ENCODE measurements around the gene CERK.
"Not testable (repeated sequence)": the region's sequence is repeated elsewhere in the genome, so short reads cannot be mapped to it uniquely, and the experiment has no call there.

CERK gene

GRCh38 chr22:46737976-46738646 lies at the start of gene CERK:
Gene CERK, minus strand, starts transcription at chr22:46738252. Its CDS starts 104 bp downstream, at chr22:46738148.
- peak; percentile 39 to 45 for DNase-seq

- DNase-seq, result no peak
Observed at GRCh38 chr22:46783721-46784120, 45.7 kb upstream of the CERK start.

- not testable (repeated sequence) for DNase-seq
Observed at GRCh38 chr22:46782200-46782599, 44.1 kb upstream of the CERK start.

GRCh38 chr22:46781291-46781690 lies 43.2 kb upstream of the CERK start:
- no peak for DNase-seq

- no peak for DNase-seq
Observed at GRCh38 chr22:46780453-46780852, 42.4 kb upstream of the CERK start.

- DNase-seq, result no peak
Observed at GRCh38 chr22:46779651-46780050, 41.6 kb upstream of the CERK start.

GRCh38 chr22:46779023-46779422 lies 41.0 kb upstream of the CERK start:
- no peak for DNase-seq

- DNase-seq, result peak; percentile 40 to 79
Observed at GRCh38 chr22:46777609-46777970, 39.5 kb upstream of the CERK start.

- DNase-seq, result no peak
Observed at GRCh38 chr22:46776876-46777608, 39.0 kb upstream of the CERK start.

- DNase-seq, result no peak
Observed at GRCh38 chr22:46775850-46776826, 38.1 kb upstream of the CERK start.

GRCh38 chr22:46774980-46775849 lies 37.2 kb upstream of the CERK start:
- DNase-seq, result no peak

GRCh38 chr22:46774253-46774979 lies 36.4 kb upstream of the CERK start:
- DNase-seq, result peak in 1 of 2 donors; percentile 55

GRCh38 chr22:46773076-46773475 lies 35.0 kb upstream of the CERK start:
- no peak for DNase-seq

GRCh38 chr22:46770726-46771125 lies 32.7 kb upstream of the CERK start:
- no peak for DNase-seq

GRCh38 chr22:46770151-46770641 lies 32.1 kb upstream of the CERK start:
- DNase-seq, result no peak

- no peak for DNase-seq
Observed at GRCh38 chr22:46769706-46770105, 31.7 kb upstream of the CERK start.

- no peak for DNase-seq
Observed at GRCh38 chr22:46769191-46769675, 31.2 kb upstream of the CERK start.

GRCh38 chr22:46767249-46767985 lies 29.4 kb upstream of the CERK start:
- no peak for DNase-seq

- DNase-seq, result no peak
Observed at GRCh38 chr22:46766611-46767010, 28.6 kb upstream of the CERK start.

GRCh38 chr22:46764779-46765485 lies 26.9 kb upstream of the CERK start:
- DNase-seq, result no peak

Data from bone marrow (tissue), 2 donors.